Activated effector memory CD4-positive, alpha-beta T cell treated with Interleukin-2 at 50 U/mL for 16 hours (primary cell): ENCODE results near the gene SIM1.

ENCODE experiments used
- DNase-seq: peaks from one replicate; pipeline ENCODE4 v3.0.0-alpha.2; 2020

Gene SIM1

DNA sequence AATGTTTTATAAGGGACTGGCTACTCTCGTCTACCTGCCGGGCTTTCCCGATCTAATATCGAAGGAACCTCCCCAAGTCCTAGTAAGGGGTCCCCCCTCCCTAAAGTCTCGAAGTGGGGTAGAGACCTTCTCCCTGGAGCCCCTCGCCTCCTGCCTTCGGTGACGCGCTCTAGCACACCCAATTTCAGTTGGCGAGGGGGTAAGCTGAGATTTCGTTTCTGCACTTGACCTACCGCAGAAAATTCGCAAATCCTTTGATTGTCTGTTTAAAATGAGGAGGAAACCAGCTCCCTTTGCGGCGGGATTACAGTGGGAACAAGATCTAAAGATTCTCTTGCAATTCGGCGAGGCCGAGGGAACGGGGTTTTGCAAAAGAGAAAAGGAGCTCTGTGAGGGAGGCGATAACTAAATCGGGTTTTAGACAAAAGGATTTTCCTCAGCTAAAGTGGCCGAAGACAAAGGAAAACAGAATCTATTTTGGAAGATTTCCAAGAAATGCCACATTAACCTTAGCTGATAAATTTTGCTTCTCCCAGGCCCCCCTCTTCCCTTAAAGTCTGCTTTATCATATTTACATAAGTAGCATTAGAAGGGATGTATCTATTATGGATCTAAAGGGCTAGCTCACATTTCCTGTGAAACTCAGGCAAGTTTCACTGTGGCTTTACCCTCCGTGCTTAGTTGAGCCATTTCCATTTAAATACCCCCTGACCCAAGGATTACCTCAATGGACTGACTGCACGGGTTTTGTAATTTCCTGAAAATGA, 8.4 kb downstream of the SIM1 start:
- DNase-seq, result no peak

DNA sequence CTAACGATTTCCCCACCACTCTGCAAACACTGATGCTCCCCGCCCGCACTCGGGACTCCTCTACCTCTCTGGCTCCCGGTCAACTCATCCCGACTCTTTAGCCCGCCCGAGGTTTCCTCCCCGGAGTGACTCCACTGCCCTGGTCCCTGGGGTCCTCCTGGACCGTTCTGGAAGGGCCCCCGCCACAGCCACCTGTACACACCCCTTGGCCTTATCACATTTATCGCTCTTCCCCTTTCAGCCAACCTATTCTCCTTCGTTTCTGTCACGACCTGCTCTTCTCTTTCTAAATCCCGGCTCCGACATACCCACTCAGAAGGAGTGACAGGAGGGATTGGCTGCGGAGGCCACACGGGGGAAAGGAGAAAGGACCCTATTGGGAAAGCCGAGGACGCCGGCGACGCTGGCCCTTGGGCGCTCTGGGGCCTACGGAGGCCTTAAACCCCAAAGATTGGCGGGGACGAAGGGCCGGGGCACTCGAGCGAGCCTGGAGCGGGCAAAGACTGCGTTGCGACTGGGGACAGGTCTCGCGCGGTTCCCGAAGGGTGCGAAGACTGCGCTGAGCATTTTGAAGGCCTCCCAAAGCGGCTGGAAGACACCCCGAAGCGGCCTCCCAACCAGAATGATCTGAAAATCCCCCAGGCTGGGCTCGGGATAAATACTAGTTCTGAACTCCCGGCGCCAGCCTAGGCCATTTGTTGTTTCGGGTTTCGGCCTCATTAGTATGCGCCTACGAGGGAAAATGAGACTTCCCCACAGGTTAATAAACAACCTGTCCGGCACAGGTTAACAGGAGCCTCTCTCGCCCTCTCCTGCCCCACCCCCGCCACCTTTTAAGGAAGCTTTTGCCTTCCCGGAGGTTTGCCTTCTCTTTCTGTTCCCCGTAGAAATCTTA, 9.2 kb downstream of the SIM1 start:
- no peak for DNase-seq

DNA sequence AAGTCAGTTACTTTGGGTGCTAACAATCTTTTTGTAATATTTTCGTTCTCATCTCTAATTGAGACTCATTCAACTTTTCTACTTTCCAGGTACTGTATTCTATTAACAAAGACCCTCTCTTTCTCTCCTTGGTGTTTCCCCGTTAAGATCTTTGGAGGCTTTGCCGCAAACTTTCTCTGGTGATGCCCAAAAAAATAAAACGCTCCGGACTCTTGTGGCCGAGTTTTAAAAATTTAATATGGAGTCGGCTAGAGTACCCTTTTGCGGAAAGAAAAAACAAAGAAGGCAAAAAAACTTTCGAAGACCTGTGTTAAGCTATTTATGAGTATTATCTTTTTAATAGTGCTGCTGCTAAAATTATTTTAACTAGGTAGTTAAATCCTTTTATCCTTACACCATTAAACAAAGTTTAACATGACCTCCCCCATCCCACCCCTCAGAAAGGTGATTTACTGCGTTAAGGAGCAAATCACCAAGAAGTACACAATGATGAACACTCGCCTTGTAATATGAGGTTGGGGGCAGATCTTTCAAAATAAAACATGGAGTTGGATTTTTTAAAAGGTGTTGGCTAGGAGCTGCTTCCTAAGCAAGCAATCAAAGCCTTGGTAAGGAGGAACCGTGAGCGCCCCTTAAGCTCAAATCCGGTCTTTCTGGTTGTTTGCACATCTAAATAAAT, 10.0 kb downstream of the SIM1 start:
- no peak for DNase-seq

DNA sequence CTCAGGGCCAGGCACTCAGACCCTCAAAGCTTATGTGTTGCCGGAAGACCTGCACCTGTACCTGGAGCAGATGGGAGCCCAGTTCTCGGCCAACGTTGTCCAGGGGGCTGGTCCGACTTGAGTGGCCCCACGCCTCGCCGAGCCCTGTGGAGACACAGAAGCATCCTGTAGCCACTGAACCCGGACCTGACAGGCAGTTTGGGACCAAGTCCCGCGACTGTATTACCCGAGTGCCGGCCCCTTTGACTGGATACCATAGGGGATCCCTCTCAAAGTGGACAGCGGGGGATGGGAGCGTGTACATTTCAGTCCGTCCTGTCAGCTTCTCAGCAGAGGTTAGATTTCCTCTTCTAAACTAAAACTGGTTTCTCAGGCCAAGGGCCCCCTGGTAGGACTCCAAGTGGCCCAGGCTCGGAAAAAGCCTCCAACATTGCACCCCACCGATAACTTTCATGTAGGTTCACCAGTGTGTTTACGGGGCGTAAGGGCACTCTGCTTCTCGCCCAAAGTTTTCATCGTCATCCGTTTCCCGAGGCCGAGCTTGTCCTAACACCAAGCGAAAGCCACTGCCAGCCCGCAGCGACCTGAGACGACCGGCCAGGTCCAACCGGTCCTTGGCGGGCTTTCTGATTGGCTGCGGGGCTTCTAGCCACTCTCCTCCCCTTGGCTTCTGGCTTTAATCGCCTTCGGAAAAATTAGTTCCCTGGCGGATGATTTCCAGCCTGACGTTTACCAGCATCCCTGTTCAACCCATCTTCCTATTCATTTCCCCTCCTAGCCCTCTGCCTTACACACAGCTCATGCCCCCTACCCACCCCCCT, 10.8 kb downstream of the SIM1 start:
- no peak for DNase-seq

DNA sequence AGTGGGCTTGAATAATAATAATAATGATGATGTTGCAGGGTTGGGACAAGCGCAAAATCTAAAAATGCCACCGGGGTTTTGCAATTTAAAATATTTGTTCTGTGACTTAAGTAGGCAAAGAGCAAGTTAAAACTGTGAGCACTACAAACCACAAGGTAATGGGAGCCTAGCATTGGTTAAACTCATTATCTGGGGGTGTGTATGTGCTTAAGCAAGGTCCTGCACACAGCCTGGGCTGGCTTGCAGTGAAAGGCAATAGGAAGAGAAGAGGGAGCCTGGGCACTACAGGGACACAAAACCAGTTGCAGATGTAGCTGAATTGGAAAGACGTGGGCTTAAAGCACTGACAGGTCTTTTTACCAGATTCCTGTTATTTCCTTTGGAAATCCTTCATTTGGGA, 11.7 kb downstream of the SIM1 start:
- DNase-seq, result no peak

DNA sequence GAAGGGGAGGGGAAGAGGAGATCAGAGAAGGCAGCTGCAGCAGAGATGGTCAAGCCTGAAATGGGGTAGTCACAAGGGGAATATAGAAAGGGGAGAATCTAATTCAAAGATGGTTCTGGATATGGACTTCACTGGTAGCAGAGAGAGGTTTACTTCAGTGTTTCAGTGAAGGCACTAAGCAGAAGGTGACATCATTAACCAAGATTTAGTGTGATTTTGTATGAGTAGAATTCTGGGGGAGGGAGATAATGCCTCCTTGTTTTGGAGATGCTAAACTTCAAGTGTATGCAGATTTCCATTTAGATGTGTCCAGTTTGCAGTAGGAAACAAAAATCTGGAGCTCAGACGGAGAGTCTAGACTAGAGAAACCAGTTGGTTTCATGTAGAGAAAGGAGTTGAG, 13.1 kb downstream of the SIM1 start:
- no peak for DNase-seq

DNA sequence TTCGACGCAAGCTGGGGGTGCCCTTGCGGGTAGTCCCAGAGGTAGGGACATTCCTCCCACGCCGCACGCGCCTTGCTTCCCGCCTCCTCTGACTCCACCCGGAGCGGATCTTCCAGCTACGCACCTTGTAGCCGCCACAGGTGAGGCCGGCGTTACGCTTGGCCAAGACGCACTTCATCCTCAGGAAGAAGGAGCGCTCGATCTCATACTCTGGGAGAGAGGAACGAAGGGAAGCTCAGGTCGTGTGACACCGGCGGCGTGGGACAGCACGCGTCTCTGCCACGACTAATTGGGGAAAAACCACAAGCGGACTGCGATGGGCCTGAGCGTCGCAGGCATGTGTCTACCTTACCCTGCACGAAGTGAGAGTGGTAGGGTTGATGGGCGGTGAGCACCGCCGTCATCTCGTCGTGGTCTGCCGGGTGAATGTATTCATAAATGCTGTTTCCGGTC, 15.5 kb downstream of the SIM1 start:
- no peak for DNase-seq

DNA sequence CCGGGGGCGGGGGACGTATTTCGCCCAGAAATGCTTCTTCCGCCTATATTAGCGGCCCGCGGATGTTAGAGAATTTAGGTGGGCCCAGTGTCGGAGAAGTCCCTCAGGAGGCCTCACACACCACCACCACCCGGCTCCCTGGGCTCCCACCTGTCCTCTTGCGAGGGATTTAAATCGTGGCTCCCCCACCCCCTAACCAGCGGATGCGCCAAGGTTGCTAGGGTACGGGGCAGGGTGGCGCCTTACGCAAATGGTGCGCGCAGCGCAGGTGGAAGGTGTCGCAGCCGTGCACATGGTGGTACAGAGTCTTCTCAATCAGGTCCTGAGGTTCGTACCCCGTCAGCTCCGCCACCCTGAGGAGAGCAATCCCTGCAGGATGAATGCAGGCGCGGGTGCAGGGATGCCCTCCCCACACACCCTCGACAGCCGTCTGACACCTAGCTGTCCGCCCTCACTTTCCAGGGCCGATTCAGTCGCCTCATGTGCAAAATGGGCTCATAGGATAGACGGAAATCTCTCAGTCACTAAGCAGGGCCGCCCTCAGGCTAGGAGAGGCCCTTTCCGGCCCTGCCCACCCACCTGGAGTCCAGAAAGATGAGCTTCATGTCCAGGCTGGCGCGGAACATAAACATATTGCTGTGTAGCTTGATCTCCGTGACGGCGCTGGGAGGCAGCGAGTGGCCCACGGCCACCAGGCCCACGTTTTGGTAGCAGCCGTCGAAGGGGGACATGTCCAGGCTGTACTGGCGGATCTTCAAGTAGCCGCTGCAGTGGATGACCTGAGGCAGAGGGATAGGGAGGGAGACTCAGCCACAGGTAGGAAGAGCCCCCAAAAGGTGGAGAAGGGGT, 16.6 kb downstream of the SIM1 start:
- no peak for DNase-seq

DNA sequence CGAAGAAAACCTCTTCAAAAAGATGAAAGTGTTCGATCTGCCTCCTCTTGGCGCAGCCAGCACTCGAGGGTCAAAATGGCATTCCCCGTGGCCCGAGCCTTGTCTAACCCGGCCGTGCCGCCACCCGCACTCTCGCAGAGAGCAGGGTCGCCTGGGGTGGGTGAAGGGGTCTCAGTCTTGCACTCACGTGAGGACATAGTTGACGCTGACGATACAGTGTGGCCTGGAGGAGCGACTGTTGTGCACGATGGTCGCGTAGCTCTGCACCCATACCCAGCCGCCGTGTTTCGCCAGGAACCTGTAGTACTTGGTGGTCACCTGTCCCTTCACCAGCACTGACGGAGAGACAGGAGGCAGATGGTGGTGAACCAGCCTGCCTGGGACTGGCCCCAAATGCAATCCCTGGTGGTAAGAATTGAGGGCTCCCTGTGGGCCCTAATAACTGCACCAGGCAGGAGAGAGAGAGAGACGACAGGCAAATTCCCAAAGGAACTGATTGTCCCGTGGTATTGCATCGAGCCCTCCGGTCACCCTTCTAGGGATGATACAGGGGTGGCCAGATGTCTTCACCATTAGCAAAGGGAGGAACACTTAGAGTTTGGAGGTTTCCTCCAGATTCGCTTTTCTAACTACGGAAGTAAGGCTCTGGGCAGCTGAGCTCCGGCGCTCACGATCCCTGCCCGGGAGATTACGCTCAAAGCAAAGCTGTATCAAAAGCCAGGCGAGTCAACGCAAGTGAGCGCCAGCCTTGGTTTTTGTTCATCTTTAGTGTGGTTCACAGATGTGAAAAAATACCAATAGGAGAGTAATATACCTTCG, 17.4 kb downstream of the SIM1 start:
- no peak for DNase-seq

DNA sequence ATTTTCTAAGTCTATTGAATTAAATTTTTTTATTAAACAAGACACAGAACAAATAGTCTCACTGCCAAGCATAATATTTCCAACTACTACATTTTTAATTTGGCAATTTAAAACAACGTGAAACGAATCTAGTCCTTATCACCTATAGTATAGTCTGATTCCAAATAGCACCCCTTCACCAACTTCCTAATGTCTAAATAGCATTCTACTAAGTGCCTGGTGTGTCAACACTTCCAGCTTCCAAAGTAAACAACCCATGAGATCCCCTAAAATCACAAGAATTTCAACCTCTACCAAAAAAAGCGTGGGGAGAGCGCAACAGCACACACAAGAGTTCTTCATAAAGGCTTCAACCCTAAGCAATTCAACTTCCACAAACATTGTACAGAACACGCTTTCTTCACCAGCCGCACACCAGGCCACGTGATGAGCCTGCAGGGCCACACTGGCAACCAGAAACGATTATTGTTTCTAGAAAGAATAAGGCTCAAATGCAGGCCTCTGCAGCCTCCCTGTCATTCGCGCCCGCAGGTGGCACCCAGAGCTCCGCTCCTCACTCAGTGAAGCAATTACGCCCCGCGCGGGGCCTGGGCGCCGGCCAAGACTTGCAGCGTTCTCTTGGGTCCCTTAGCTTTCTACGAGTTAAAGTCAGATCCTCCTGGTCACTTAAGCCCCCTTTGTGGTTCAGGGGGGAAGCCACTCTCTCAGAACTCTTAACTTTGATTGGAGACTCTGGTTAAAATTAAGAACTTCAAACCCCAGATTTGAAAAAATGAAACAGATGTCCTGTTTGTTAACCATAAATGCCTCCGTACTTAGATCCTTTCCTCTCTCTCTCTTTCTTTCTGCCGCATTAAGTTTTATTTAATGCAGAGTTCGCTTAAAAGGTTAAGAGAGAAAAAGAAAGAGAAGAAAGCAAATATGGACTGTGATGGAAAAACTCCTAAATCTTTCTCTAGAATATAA, 18.3 kb downstream of the SIM1 start:
- DNase-seq, result no peak

DNA sequence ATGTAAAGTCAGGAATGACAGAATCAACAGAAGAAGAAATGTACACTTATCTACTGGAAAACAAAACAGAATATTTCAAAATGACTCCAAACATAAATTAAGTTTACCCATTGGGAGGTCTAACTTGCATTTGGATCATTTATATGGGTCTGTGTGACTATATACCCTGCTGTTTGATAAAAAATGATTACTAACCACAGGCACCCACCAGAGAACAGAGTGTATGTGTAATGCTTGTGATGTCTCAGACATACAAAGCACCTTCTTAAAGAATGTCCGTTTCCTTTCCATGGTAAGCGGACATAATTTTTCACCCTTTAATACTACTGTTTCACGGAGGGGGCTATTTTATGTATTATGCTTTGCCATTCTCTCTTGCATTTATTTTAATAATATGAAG, 19.2 kb downstream of the SIM1 start:
- DNase-seq, result no peak

DNA sequence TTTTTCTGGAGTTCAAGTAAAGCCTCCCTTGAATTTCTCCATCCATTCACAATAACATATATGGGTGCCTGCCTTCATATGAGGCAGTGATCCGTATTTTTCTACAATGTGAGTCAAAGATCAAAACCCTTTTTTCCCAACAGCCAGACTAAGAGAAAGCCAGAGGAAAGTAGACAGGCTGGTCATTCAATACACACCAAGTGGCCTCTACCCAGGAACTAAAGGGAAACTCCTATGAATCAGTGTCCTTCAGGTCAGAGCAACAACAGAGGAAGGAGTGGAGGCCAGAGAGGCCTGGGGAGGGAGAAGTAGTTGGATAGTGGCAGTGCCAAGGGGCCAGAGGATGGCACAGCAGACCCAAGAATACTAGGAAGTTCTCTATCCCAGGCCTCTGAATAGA, 23.8 kb downstream of the SIM1 start:
- no peak for DNase-seq

DNA sequence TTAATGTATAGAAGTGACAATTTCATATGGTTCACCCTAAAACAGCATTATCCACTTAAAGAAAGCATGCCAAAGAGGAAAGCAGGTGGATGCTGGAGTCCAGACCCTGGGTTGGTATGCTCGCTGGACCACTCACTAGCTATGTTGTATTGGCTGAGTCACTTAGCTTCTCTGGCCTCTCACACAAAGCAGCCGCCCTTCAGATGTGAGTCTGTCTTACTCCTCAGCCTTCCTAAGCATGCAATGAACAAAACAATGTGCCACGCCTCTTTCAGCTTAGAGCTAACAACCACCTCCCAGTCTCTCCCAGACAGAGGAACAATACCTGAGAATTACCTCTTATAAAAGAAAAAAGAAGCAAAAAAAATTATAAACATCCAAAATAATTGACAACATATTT, 29.4 kb downstream of the SIM1 start:
- no peak for DNase-seq

DNA sequence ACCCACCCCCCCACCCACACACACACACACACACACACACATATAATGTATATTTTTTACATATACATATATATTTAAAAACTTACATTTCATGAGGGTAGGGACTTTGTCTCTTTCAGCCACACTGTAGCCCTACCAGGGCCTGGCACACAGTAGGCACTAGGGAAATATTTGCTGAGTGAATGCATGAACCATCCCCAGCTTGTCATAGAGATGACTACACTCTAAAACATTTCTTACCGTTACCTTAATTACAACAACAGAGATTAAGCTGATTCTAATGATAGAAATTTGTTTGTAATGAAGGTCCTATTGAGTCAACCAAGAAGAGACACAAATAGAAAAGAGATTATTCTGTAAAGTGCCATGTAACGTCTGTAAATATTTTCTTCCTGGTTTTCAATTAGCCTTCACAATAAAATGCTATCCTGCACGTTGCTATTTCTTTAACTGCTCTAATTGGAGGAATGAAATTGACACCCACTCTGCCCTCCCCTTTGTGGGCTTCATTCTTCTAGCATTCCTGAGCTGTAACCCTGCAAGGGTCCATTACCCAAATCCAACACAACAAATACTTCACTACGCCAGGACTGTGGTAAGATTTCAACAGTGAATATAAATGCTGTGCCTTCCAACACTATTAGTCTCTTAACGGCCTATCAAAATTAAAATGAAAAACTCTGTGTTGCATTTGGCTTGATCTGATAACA, 30.8 kb downstream of the SIM1 start:
- no peak for DNase-seq

DNA sequence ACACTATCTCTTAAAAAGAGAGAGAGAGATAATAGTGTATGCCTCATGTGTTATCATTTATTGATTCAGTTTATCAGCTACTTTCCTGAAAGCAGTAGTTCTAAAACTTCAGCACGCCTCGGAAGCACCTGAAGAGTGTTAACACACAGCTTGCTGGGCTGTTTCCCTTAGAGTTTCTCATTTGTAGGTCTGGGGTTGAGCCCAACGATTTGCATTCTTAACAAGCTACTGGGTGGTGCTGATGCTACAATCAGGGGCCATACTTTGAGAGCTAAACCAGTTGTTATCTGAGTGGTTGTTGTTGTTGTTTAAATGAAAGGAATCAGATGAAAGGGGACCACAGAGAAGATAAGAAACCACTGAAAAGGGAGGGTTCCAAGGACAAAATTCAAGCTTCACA, 32.6 kb downstream of the SIM1 start:
- no peak for DNase-seq

DNA sequence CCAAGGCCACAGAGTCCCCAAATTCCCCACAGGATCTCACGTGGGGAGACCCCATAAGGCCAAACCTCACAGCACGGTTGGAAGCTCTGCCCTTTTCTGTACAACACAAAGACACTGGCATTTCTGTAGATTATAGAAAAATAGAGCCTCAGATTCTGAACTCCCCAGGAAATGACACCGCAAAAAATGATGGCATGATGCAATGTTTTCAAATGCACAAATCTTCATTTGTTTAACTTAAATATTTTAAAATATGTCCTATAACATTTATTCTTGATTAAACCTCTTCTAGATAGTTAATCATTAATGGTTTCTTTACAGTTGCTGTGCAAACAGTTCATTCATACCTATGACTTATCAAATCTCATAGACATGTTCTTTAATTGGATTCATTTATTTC, 33.8 kb downstream of the SIM1 start:
- DNase-seq, result no peak

DNA sequence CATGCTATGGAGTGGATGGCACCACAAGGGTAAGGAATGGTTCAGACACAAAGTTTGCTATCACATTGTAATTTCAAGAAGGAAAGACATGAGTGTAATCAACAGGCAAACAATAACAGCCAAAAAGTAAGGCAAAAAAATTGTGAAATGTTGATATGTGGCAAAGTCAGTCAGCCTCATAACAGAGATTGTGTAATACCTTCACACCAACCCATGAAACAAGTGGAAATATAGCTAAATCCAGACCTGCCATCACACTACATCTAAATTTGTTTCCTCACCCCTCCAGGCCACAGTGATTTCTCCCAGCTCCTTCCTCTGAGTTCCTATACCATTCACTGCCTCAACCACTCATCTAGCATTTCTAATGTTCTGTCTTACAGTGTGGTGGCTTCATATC, 37.3 kb downstream of the SIM1 start:
- DNase-seq, result no peak

DNA sequence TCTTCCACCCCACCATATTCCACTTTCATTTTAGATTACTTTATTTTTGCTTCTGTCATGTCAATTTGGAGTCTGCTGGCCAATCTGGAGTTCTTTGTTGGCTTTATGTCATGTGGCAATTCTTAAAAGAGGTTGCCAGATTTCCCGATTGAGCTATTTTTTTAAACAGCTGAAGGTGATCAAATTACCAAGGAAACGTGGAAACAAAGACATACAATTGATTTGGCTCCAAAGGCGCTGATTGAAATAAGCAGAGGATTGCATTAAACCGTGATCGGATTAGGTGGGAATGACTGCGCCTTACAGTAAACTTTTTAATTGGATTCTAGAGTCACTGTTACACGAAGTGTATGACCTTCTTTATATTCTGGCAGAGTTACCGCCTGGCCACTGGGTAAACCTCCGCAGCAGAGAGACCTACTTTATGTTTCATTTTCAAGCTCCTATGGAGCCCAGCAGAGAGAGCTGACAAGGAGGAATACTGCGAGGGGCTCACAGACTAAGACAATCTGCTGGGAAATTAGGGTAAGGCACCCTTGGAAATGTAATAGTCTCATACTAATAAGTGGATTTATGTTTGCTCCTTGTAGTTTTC, 37.9 kb downstream of the SIM1 start:
- no peak for DNase-seq

DNA sequence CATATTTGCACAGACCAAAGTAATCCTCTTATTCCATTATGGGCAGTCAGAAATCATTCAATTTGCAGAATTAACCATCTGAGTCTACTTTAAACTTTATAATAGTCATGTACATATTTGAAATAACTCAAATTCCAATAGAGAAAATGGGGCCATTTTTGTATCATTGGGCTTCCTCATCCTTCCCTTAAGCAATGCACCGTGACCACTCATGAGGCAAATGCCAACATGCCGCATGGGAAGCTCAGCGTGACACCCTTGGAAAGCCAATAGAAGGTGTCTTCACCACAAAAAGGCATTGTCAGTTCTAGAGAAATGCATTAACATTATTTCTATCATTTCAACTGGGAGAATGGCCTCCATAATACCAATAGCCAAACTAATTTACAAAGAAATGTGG, 38.5 kb downstream of the SIM1 start:
- DNase-seq, result no peak
